GM21723 (cell line): ENCODE results near the gene BCO2.
"Not testable (repeated sequence)": the region's sequence is repeated elsewhere in the genome, so short reads cannot be mapped to it uniquely, and the experiment has no call there.

Experiments
- ATAC-seq: cut with Tn5 transposase; IDR thresholded peaks from one replicate; pipeline ENCODE4 v1.9.1; 2021; ENCODE audit warnings: mild to moderate bottlenecking, moderate library complexity; ENCODE audit not compliant: unreplicated experiment

Gene BCO2

GRCh38 chr11:112174789-112175598 lies at the start of gene BCO2:
Gene BCO2, plus strand, starts transcription at chr11:112175512. Its CDS starts 90 bp downstream, at chr11:112175602.
- ATAC-seq = peak; percentile 54

DNA sequence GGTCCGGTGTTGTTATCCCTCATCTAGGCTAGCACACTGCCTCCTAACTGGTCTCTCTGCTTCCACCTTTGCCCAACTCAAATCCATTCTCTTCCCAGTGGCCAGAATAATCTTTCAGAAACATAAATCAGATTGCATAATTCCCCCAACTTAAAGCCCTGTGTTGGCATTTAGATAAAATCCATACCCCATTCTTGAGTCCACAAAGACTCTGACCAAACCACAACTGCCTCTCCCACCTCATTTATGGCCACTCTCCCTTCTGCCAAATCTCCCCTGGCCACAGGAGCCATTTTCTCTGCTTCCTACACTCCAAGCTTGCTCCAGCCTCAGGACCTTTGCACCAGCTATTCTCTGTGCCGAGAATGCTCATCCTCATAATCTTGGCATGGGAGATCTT lies 48.3 kb upstream of the BCO2 start:
- ATAC-seq = no peak

DNA sequence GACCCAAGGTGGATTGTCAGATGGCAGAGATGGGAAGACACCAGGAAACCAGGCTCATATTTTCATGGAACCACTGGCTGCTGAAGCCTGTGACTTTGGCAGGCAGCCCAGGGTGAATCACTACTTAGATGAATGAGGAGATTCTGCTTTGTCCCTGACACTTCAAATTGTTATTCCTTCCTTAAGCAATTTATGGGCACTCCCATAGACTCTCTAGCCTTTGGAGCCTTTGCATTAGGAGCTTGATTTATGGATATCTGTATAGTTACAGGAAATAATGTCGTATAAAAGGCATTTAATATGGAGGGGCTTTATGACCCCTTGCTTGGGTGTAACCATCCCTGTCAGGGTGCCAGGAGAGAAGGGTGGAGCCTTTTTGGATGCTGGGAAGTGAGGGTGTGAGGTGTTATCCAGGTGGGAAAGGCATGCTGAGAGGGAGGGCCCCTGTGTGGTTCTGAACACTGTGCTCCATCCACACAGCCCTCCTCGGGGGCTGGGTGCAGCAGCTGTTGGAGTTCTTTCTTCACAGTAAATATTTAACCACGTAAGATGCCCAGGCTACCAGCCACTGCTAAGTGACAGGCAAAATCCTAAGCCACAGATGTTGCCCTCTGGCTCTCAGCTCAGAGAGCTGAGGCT lies 46.7 kb upstream of the BCO2 start:
- no peak for ATAC-seq

GRCh38 chr11:112129656-112130055 lies 45.7 kb upstream of the BCO2 start:
- ATAC-seq = no peak

DNA sequence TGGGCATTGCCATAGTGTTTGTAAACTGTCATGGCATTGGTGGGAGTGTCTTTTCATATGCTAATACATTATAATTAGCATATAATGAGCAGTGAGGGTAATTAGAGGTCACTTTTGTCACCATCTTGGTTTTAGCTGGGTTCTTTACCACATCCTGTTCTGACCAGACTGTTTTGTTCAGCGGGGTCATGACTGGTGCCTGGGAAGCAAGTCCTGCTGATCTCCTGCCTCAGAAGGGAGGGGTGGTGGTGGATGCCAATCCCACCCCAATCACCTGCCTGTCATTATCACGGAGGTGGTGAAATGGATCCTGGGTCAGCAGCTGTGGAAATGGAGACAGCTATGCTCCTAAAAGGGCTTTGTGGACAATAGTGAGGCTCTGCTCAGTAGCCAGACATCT lies 42.6 kb upstream of the BCO2 start:
- no peak for ATAC-seq

DNA sequence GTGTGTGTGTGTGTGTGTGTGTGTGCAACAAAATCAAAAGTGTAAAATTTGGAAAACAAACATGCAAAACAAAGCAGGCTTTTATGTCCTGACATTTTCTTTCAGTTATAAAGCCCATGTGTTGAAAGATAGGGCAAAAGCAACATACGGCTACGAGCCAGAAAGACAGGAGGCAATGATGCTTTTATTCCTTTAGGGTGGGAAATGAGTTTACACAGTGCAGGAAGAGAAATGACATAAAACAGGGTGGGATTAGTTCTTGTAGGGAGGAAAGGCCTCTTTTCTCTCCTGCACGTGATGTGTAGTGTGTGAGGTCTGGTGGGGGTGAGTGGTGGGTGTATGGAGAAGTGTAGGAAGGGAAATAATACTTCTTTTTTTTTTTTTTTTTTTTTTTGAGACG lies 40.8 kb upstream of the BCO2 start:
- no peak for ATAC-seq

- ATAC-seq = no peak
Measured at GRCh38 chr11:112143597-112143996, 31.7 kb upstream of the BCO2 start.

DNA sequence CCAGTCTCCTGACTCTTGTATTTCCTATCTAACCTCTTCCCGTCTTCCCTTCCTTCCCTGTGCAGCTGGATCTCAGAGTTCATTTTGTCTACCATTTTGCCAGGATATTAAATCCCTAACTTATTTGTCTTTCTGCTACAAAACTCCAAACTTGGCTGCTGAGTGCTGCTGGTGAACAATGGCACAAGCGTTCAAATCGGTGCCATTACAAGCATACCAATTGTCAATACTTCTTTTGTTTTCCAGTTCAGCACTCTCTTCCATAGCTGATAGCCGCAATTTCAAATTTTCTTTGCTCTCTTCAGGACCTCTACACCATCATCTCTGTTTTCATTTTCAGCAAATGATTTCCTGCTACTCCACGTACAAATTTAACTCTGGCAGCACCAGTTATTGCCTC lies 24.8 kb upstream of the BCO2 start:
- ATAC-seq = no peak

DNA sequence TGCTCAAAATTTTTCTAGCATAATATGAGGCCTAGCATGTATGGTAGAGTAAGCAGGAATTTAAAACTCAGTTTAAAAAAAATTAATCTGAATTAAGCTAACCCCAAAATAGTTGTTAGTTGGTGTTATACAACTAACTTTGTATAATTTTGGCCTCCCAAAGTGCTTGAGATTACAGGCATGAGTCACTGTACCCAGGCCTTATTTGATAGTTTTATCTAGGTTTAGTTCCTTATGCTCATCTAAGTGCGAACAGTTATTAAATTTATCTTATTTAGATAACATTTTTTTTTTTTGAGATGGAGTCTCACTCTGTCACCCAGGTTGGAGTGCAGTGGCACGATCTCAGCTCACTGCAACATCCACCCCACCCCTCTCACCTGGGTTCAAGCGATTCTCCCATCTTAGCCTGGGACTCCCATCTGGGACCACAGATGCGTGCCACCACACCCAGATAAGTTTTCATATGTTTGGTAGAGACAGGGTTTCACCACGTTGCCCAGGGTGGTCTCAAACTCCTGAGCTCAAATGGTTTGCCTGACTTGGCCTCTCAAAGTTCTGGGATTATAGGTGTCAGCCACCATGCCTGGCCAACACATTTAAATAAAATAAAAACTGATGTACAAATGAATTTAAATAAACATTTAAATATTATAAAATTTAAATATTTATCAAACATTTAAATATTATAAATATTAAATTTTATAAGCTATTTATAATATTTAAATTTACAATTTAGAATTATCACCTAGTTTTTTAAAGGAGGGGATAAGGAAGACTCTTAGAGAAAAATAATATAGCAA lies 19.0 kb upstream of the BCO2 start:
- ATAC-seq = no peak

DNA sequence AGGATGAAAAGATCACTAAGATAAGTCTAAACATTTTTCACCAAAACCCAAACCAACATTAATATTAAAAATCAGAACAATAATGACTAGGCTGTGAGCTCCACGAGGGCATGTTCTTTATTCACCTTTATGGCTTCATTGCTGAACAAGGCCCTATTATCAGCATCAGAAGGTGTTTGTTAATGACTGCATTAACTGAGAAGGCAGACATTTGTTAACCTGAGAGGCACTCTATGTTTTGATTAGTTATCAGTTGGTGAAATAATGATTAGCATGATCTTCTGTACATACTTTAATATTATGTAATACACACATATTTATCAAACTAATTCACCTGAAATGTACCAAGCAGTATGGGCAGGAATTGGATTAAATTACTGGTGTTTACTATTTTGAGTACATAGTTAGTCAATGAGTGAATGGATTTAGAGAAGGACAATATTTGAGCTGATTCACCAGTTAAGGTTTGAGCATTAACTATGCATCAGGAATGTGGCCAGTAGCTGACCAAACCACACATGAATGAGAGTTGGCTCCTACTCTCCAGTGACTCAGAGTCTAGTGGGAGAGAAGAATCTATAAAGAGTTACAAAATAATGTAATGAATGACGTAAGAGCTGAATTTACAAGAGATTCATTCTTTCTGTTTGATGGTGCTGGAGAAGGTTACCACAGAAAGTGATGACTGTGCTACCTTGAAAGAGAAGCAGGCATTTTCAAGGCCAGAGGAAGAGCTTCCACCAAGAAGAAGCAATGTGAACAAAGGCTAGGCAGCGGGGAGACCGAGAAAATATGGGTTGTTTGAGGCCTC lies 18.2 kb upstream of the BCO2 start:
- no peak for ATAC-seq

GRCh38 chr11:112159098-112160065 lies 15.9 kb upstream of the BCO2 start:
- no peak for ATAC-seq

DNA sequence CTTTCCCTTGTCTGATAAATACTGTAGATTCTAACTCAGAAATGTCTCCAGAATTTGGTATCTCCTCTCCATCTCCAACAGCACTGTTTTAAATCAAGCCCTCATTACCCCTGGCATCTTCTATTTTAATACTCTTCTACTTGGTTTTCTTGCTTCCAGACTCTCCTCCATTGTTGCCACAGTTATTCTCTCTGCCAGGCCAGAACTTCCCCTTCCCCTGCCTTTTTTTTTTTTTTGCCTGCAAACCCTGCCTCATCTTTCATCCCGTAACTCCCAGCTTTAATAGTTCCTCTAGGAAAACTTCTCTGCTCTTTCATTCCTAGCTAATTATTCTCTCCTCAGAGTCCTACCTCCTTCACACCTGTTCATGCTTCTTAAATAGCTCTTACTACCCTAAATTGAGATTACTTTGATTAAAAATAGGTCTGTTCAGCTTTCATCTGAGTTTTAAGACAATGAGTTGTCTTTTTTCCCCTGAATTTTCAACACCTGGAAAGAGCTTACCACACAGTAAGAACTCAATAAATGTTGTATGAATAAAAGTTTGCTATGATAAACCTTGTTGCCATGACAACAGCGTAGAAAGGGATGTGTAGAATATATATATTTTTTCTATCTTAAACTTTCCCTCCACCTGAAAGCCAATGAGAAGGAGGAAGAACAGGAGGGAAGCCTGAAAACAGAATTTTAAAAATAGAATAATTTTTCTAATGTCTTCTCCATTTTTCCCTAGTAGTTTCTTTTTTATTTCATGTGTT lies 15.0 kb upstream of the BCO2 start:
- no peak for ATAC-seq

GRCh38 chr11:112161012-112161411 lies 14.3 kb upstream of the BCO2 start:
- no peak for ATAC-seq

GRCh38 chr11:112162200-112162599 lies 13.1 kb upstream of the BCO2 start:
- ATAC-seq = not testable (repeated sequence)

DNA sequence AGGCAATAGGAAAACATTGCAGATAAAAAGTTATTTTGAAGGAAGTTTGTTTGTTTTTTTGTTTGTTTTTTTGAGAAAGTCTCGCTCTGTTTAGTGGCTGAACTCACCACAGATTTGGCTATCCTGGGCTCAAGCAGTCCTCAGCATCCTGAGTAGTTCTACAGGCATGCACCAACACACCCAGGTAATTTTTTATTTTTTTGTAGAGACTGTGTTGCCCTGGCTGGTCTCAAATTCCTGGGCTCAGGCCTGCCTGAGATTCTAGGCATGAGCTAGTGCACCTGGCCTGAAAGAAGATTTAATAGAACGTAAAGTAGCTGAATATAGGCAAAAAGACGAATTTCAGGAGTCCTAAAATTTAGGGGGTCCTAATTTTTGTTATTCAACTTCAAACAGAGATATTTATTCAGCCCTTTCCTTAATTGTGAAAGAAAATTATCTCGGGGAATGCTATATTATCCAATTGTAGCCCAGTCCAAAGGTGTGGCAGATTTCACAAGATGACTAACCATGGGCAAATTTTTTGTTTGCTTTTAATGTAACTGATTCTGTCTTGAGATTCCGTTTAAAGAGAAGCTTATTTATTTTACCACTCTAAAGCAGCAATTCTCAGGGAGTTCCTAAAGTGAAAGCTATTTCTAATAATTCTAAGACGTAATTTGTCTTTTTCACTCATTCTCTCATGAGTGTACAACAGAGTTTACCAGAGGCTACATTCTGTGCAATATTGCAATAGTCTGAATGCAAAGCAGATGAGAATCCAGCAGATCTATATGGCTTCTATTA lies 12.4 kb upstream of the BCO2 start:
- ATAC-seq = no peak

GRCh38 chr11:112163875-112164685 lies 11.2 kb upstream of the BCO2 start, which contains the start of gene IL18:
Gene IL18, minus strand, starts transcription at chr11:112164094. Its CDS starts 9,041 bp downstream, at chr11:112155053.
- no peak for ATAC-seq

DNA sequence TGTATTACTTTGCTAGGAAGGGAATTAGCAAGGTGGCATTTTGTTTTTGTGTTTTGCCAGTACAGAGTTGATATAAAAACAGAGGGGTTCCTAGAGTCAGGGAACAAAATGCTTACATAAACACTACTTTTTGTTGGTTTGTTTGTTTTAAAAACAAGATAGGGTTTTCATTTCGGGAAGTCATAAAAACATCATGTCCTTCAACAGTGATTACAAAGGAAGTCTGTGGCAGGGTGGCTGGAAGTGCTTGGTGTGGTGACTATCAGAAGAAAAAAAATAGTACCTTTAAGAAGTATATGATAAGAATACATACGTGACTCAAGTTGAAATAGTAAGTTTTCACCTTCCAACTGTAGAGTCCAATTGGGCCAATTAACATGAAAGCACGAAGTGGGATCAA lies 10.3 kb upstream of the BCO2 start:
- ATAC-seq = no peak
